Sigmoid colon (tissue), 7 donors: Measurements from ENCODE around the gene LMBR1. TPM values are rescaled to one million over a fixed set of nuclear protein-coding genes. Genes with fewer than 3 reads are reported as not detected.
"Not testable (repeated sequence)": the region's sequence is repeated elsewhere in the genome, so short reads cannot be mapped to it uniquely, and the experiment has no call there.

Experiments used
- DNase-seq: peaks from one replicate; pipeline ENCODE4 v3.0.0-alpha.2; 2019
- H3K27ac ChIP-seq, 4 donors: fragments of 200-600 bp; sonication (generic); one replicate each; pipeline ENCODE4 v1.5.1; 2016 to 2019; ENCODE audit warnings: mild to moderate bottlenecking in 1 of 4
- H3K27me3 ChIP-seq, 3 donors: fragments of 200-600 bp; sonication (generic); one replicate each; pipeline ENCODE4 v1.5.1; 2019; ENCODE audit warnings: mild to moderate bottlenecking in 1 of 3
- H3K36me3 ChIP-seq, 4 donors: fragments of 200-600 bp; sonication (generic); one replicate each; pipeline ENCODE4 v1.5.1; 2016 to 2019
- H3K4me1 ChIP-seq, 4 donors: fragments of 200-600 bp; sonication (generic); one replicate each; pipeline ENCODE4 v1.5.1; 2017 to 2019
- H3K4me3 ChIP-seq, 4 donors: fragments of 200-600 bp; sonication (generic); one replicate each; pipeline ENCODE4 v1.5.1; 2017 to 2019; ENCODE audit warnings: mild to moderate bottlenecking in 2 of 4, moderate library complexity in 1 of 4
- H3K9me3 ChIP-seq, 4 donors: fragments of 200-600 bp in 3 of 4; sonication (generic) in 3 of 4; one replicate each; pipeline versions ENCODE4 v1.5.1 to v1.6.1; 2013 to 2019
- EP300 ChIP-seq, 4 donors: sonication (generic); formaldehyde crosslinking; IDR thresholded peaks; one replicate each; pipeline ENCODE4 v1.6.1; 2017; ENCODE audit warnings: antibody characterized with exemption in 4 of 4
- POLR2A ChIP-seq, 2 donors: fragments of 450-650 bp; IDR thresholded peaks; one replicate each; pipeline ENCODE4 v1.6.1; 2016; ENCODE audit warnings: antibody characterized with exemption in 2 of 2, mild to moderate bottlenecking in 2 of 2, moderate library complexity in 2 of 2
- POLR2AphosphoS5 ChIP-seq, 4 donors: sonication (generic); formaldehyde crosslinking; IDR thresholded peaks; one replicate each; pipeline ENCODE4 v1.6.1; 2017; ENCODE audit warnings: antibody characterized with exemption in 4 of 4
- WGBS, 2 donors: extraction: QIAGEN DNeasy Blood & Tissue Kit; methylation state at CpG; one replicate each; pipeline ENCODE4 v1.1.7; 2013; 5-methylcytosine and 5-hydroxymethylcytosine counted together
- intact Hi-C: fragments of 100-400 bp; cut with DNase I; formaldehyde crosslinking; loops from one replicate; pipeline ENCODE4 v1.15.1; 2023
- polyA plus RNA-seq, 3 donors: library from polyadenylated mRNA; stranded (reverse); fragments of 200-250 nt; gene quantifications; one replicate each; pipeline ENCODE4 v1.2.3, GENCODE V29; 2013
- total RNA-seq, 4 donors: library from RNA; depleted of rRNA; stranded (reverse); fragments of >200 nt; gene quantifications; one replicate each; pipeline ENCODE4 v1.1.0, GENCODE V29; 2016
- TF ChIP-seq, protein P1 (sequence below), 4 experiments: fragments of 450-650 bp in 3 of 4; fragments of 200-600 bp in 1 of 4; IDR thresholded peaks; one replicate each; pipeline ENCODE4 v1.5.1; 2016 to 2019; ENCODE audit warnings: antibody characterized with exemption in 4 of 4, mild to moderate bottlenecking in 3 of 4, moderate library complexity in 2 of 4
- donor health status: healthy with polysubstance abuse.
- donor health status: Bipolar disorder and iron deficiency.
- donor health status: healthy.

The LMBR1 gene
- total and polyA plus RNA-seq, 7 donors, result 2.5 to 60.9 (median 43.9) TPM

DNA sequence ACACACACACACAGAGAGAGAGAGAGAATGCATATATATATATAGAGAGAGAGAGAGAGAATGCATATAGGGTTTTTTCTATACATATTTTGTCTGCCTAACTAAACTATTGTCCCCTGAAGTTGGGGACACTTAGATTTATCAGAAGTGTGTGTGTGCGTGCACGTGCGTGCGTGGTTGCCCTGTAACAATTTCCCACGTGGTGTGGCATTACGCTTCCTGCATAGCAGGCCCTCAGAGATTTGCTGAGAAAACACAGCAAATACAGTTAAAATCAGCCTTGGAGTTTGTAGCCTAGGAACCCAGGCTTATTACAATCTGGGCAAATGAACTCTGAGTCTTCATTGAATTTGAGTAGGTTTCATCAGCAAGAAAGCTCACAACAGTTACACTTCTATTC, 237.7 kb downstream of the LMBR1 start:
- intact Hi-C loops, result no loop called here
- no peak overlapping the region for H3K27ac ChIP-seq
- H3K36me3 ChIP-seq, result no peaks in the 10 kb centered on the region
- TF ChIP-seq EP300 (IDR thresholded peaks at IDR 0.05) (no peak), POLR2A (IDR thresholded peaks at IDR 0.05) (no peak), POLR2AphosphoS5 (IDR thresholded peaks at IDR 0.05) (no peak)
- TF ChIP-seq, protein P1, sequence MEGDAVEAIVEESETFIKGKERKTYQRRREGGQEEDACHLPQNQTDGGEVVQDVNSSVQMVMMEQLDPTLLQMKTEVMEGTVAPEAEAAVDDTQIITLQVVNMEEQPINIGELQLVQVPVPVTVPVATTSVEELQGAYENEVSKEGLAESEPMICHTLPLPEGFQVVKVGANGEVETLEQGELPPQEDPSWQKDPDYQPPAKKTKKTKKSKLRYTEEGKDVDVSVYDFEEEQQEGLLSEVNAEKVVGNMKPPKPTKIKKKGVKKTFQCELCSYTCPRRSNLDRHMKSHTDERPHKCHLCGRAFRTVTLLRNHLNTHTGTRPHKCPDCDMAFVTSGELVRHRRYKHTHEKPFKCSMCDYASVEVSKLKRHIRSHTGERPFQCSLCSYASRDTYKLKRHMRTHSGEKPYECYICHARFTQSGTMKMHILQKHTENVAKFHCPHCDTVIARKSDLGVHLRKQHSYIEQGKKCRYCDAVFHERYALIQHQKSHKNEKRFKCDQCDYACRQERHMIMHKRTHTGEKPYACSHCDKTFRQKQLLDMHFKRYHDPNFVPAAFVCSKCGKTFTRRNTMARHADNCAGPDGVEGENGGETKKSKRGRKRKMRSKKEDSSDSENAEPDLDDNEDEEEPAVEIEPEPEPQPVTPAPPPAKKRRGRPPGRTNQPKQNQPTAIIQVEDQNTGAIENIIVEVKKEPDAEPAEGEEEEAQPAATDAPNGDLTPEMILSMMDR (IDR thresholded peaks at IDR 0.05), result no peak
- H3K9me3 ChIP-seq, result no peaks in the 10 kb centered on the region
- 79 to 92% methylated on average over 6 of the region's 6 CpGs for WGBS, 2 donors
- H3K4me1 ChIP-seq, result no peaks in the 10 kb centered on the region
- no peak for DNase-seq
- no peak overlapping the region for H3K4me3 ChIP-seq
- H3K27me3 ChIP-seq, result peaks cover 0 to 73% (median 12%) of the 10 kb centered on the region in 3 donors

DNA sequence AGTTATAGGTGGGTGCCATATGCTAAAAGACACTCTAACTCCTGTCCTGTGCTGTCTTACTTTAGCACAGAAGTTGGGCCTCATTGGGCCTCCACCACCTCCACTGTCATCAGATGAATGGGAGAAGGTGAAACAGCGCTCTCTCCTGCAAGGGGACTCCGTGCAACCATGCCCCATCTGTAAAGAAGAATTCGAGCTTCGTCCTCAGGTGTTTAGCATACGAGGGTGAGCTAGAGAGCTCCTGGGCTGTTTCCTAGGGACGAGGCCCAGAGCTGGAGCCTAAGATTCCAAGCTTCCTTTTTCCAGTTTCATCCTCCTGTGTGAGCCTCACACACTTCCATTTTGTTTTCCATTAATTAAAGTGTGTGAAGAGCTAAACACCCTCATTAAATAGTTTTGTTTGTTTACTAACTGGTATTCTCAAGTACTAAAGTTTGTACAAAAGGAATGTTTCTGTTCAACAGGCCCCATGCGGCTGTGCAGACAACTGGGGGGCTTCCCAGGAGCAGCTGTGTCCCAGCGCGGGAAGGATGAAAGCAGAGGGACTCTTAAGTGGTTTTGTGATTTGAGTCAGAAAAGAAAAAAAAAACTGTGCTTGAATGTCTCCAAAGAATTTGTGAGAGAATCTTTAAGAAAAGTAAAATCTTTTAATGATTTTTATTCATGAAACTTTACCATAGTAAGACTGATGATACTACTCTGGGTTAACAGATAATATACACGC, 238.3 kb downstream of the LMBR1 start:
- Histone ChIP-seq H3K27ac (no peak overlapping the region), H3K4me3 (no peak overlapping the region), H3K9me3 (no peaks in the 10 kb centered on the region), H3K27me3 (peaks cover 0 to 78% (median 12%) of the 10 kb centered on the region in 3 donors), H3K4me1 (no peaks in the 10 kb centered on the region), H3K36me3 (no peaks in the 10 kb centered on the region)
- 86 to 91% methylated on average over 10 of the region's 10 CpGs for WGBS, 2 donors
- TF ChIP-seq POLR2A (IDR thresholded peaks at IDR 0.05) (no peak), POLR2AphosphoS5 (IDR thresholded peaks at IDR 0.05) (no peak)
- TF ChIP-seq, protein P1 (IDR thresholded peaks at IDR 0.05), result no peak
- no peak for DNase-seq
- intact Hi-C loops, result no loop called here

DNA sequence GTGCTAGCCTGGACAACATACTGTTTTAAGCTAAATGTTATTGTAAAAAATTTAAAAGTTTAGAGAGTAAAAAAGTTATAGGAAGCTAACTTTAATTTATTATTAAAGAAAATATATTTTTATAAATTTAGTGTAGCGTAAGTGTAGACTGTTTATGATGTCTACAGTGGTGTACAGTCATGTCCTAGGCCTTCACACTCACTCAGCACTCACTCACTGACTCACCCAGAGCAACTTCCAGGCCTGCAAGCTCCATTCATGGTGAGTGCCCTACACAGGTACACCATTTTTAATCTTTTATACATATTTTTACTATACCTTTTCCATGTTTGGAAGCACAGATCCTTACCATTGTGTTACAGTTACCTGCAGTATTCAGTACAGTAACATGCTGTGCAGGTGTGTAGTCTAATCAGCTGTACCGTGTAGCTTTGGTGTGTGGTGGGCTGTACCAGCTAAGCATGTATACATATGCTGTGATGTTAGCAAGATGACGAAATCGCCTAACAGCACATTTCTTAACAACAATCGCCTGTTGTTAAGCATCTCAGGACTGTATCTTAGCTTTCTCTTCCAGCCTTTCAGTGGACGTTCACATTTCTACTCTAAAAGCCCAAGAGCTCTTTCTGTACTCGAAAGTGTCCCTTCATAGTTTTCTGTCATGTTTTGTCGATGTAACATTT, 240.0 kb downstream of the LMBR1 start:
- DNase-seq, result no peak
- Histone ChIP-seq H3K27ac (no peak overlapping the region), H3K4me3 (no peak overlapping the region), H3K4me1 (no peaks in the 10 kb centered on the region), H3K27me3 (peaks cover 0 to 75% (median 12%) of the 10 kb centered on the region in 3 donors), H3K9me3 (no peaks in the 10 kb centered on the region), H3K36me3 (no peaks in the 10 kb centered on the region)
- no peak for TF ChIP-seq POLR2AphosphoS5 (IDR thresholded peaks at IDR 0.05)
- intact Hi-C loops, result no loop called here
- WGBS, 2 donors, result 94 to 96% methylated on average over 8 of the region's 8 CpGs

DNA sequence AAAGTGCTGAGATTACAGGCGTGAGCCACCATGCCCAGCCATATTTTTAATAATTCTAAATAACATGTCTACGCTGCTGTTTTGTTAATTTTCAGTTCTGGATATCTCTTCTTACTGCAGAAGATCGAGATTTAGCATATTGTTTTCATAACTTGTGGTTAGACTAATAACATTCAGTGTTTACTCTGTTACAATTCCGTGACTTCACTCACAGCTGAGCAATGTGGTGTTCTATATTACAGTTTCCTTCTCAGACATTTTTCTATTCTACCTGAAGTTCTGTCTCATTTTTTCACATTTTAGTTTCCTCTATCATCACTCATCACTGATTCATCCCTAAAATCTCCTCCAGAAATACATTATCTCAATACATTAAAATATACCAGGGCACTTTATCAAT, 241.5 kb downstream of the LMBR1 start:
- Histone ChIP-seq H3K4me3 (no peak overlapping the region), H3K27me3 (peaks cover 0 to 62% (median 12%) of the 10 kb centered on the region in 3 donors), H3K9me3 (no peaks in the 10 kb centered on the region), H3K27ac (no peak overlapping the region), H3K36me3 (no peaks in the 10 kb centered on the region), H3K4me1 (no peaks in the 10 kb centered on the region)
- intact Hi-C loops, result no loop called here
- TF ChIP-seq, protein P1 (IDR thresholded peaks at IDR 0.05), result no peak
- no peak for TF ChIP-seq POLR2AphosphoS5 (IDR thresholded peaks at IDR 0.05)
- TF ChIP-seq EP300 (IDR thresholded peaks at IDR 0.05), result no peak
- no peak for TF ChIP-seq POLR2A (IDR thresholded peaks at IDR 0.05)
- 85 to 90% methylated on average over 4 of the region's 4 CpGs for WGBS, 2 donors
- no peak for DNase-seq

GRCh38 chr7:156650042-156650441, 242.9 kb downstream of the LMBR1 start:
- Histone ChIP-seq H3K27me3 (peaks cover 0 to 49% (median 9%) of the 10 kb centered on the region in 3 donors), H3K9me3 (no peaks in the 10 kb centered on the region), H3K4me3 (no peak overlapping the region), H3K27ac (no peak overlapping the region), H3K4me1 (no peaks in the 10 kb centered on the region), H3K36me3 (no peaks in the 10 kb centered on the region)
- TF ChIP-seq EP300 (IDR thresholded peaks at IDR 0.05) (no peak), POLR2A (IDR thresholded peaks at IDR 0.05) (no peak), POLR2AphosphoS5 (IDR thresholded peaks at IDR 0.05) (no peak)
- TF ChIP-seq, protein P1 (IDR thresholded peaks at IDR 0.05), result peak in 1 of 4 experiments; percentile 4
- no peak for DNase-seq
- WGBS, 2 donors, result 26 to 44% methylated on average over 9 of the region's 9 CpGs
- intact Hi-C loops, result no loop called here

DNA sequence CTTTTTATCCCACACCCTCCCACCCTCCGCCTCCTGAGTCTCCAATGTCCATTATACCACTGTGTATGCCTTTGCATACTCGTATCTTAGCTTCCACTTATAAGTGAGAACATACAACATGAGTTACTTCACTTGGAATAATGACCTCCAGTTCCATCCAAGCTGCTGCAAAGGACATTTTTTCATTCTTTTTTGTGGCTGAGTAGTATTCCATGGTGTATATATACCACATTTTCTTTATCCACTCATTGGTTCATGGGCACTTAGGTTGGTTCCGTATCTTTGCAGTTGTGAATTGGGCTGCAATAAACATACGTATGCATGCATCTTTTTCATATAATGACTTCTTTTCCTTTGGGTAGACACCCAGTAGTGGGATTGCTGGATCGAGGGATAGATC, 245.7 kb downstream of the LMBR1 start:
- H3K4me3 ChIP-seq, H3K9me3 ChIP-seq, DNase-seq, intact Hi-C loops, H3K36me3 ChIP-seq, H3K4me1 ChIP-seq, H3K27ac ChIP-seq: not testable (repeated sequence)
- 97% methylated on average over 5 of the region's 5 CpGs for WGBS, 2 donors
- H3K27me3 ChIP-seq, result peaks cover 0 to 43% (median 9%) of the 10 kb centered on the region in 3 donors
